NCI-H2107 treated with DMSO at 0.1 percent for 48 hours (cell line): ENCODE data around the gene SPTBN2.

Source experiments
- DNase-seq: peaks from one replicate; lab custom pipeline; 2025; ENCODE audit not compliant: unreplicated experiment; lab: John Stamatoyannopoulos, UW

Gene SPTBN2

DNA sequence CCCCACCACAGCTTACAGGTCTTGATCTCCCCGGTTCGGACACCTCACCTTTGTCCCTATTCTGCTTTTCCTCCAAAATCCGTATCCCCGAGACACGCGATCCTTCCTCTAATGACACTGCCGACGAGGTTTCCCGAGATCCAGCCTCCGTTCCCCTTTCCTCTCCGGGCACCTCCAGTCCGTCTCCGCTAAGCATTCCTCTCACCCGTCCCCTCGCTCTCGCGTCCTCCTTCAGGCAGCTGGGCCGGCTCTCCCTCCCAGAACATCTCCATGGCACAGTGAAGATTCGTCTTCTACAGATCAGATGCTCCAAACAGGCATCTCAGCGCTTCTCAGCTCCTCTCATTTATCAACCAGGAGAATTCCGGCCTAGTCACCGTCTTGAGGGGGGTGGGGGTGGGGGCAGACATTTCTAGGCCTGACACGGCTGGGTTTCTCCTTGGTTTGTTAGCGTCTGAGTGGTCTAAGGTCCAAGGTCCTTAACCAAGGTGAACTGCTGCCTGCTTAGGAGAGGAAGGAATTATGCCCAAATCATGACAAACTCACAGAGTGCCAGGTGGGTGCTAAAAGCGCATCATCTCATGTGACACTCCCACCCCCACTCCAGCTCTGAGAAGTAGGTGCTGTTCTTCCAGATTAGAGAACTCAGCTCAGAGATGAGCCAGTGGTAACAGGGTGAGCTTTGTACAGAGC lies at the start of gene SPTBN2:
Gene SPTBN2, minus strand, starts transcription at position 524 of the 693 bp plus-strand sequence. CDS start 7,976 bp downstream, outside the sequence.
- peak; percentile 43 for DNase-seq

DNA sequence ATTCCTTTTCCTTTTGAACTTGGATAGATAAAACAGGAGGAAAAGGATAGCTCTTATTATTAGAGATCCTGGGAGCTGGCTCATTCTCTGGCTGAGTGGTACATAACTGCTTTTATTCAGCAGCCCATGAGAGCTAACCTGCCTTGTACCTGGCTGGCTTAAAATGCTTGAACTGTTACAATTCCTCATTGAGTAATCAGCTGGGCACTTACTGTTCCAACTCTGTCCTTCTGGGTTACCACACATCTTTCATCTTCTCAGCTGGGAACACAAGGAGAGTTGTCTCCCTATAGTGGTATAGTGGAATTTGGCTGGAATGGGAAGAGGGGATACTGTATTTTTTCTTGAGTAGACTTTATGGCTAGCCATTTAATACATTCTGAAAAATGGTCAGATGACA lies 39.8 kb upstream of the SPTBN2 start:
- no peak for DNase-seq

GRCh38 chr11:66768088-66768521 lies 39.1 kb upstream of the SPTBN2 start:
- DNase-seq = no peak

DNA sequence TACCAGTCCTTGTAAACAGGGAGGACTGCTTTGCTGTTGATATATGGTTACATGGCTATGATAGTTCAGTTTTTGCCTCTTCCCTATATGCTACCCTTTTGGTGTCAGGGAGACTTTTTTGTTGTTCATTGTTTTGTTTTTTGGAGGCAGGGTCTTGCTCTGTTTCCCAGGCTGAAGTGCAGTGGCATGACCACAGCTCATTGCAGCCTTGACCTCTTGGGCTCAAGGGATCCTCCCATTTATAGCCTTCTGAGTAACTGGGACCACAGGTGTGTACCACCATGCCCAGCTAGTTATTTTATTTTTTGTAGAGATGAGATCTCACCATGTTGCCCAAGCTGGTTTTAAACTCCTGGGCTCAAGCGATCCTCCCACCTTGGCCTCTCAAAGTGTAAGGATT lies 38.6 kb upstream of the SPTBN2 start:
- no peak for DNase-seq

DNA sequence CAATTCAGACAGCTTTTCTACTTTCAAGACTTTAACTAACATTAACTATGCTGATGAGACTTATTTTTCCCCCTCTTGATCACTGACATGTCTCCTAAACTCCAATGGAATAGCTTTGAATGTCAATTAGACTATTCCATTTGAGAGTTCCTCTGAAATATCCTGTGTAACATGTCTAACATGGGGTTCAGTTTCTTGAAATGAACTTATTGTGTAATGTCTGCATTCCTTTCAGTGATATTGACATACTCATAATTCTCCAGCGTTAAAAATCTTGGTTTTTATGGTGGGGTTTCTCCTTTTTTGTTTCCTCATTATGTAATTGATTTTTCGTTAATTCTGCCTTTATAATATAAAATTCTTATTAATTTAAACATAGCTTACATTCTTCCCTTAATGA lies 37.7 kb upstream of the SPTBN2 start:
- DNase-seq = no peak

GRCh38 chr11:66762088-66762487 lies 33.1 kb upstream of the SPTBN2 start:
- no peak for DNase-seq

DNA sequence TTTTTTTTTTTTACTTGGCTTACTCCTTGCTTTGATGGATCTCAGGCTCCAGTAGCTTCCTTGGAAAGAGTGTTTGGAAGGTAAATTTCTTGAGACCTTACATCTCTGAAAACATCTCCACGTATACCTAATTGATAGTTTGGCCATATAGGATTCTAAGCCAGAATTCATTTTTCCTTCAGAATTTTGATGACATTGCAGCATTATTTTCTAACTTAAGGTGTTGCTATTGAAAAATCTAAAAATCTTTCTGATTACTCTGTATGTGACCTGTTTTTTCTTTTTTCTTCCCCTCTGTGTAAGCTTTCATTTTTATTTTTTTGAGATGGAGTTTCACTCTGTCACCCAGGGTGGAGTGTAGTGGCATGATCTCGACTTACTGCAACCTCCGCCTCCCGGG lies 23.1 kb upstream of the SPTBN2 start:
- DNase-seq = no peak

DNA sequence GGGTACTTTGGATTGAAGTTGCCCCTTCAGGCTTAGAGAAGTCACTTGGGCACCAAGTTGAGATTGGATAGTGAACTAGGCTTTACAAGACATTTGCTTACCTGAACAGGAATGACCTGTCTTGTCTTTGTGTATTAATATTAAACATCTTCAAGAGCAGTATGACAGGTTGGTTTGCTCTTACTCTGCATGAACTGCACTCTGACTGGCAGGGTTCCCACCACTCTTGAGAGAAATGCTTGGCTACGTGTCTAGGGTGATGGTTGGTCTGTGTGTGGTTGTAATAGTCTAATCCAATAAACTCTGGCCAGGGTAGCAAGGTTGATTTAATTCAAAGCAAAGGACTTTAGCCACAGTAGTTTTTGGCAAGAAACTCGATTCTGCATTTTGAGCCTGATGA lies 20.1 kb upstream of the SPTBN2 start:
- peak; percentile 50 for DNase-seq

DNA sequence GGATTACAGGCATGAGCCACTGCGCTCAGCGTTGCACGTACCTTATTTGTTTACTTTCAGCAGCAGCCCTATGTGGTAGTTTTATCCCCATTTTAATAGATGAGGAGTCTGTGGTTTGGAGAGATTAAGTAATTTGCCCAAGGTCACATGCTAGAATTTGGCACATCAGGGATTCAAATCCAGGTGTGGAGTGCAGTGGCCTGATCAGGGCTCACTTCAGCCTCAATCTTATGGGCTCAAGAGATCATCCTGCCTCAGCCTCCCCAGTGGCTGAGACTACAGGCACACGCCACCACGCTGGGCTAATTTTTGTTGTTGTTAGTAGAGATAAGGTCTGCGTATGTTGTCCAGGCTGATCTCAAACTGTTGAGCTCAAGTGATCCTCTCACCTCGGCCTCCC lies 18.5 kb upstream of the SPTBN2 start:
- no peak for DNase-seq

- peak; percentile 44 for DNase-seq
These were observed 16.6 kb upstream of the SPTBN2 start for GRCh38 chr11:66745356-66746235.

GRCh38 chr11:66744485-66745355 lies 15.7 kb upstream of the SPTBN2 start:
- DNase-seq = peak; percentile 66

- DNase-seq = no peak
These were observed 14.4 kb upstream of the SPTBN2 start for GRCh38 chr11:66743271-66743968.

- no peak for DNase-seq
These were observed 12.1 kb upstream of the SPTBN2 start for GRCh38 chr11:66741153-66741552.

GRCh38 chr11:66739983-66740382 lies 11.0 kb upstream of the SPTBN2 start:
- DNase-seq = no peak

GRCh38 chr11:66734215-66734614 lies 5.2 kb upstream of the SPTBN2 start:
- DNase-seq = no peak

GRCh38 chr11:66729447-66729846 lies 431 bp upstream of the SPTBN2 start:
- no peak for DNase-seq

DNA sequence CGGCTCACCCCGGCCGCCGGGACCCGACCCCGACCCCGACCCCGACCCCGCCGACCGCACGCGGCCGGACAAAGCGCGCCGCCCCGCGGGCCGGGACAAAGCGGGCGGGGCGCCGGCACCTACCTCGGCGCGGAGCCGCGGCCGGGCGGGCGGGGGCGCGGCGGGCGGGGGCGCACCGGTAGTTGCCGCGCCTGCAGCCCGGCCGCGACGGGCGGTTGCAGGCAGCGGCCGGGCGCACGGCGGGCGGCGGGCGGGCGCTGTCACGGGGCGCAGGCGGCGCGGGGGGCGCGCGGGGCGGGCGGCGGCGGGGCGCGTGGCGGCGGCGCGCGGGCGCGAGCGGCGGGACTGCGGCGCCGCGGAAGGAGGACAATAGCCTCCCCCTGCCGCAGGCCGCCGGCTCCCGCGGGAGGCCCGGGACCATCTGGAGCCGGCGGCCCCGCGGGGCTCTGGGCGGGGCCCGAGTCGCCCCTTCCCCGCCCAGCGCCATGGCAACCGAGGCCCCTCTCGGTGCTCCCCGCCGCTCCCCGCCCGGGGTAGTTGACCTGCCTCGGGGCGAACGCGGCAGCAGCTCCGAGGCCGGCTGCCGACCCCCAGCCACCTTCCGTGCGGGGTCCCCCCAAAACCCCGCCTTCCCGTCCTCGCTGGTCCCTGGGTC lies 851 bp downstream of the SPTBN2 start:
- DNase-seq = no peak

DNA sequence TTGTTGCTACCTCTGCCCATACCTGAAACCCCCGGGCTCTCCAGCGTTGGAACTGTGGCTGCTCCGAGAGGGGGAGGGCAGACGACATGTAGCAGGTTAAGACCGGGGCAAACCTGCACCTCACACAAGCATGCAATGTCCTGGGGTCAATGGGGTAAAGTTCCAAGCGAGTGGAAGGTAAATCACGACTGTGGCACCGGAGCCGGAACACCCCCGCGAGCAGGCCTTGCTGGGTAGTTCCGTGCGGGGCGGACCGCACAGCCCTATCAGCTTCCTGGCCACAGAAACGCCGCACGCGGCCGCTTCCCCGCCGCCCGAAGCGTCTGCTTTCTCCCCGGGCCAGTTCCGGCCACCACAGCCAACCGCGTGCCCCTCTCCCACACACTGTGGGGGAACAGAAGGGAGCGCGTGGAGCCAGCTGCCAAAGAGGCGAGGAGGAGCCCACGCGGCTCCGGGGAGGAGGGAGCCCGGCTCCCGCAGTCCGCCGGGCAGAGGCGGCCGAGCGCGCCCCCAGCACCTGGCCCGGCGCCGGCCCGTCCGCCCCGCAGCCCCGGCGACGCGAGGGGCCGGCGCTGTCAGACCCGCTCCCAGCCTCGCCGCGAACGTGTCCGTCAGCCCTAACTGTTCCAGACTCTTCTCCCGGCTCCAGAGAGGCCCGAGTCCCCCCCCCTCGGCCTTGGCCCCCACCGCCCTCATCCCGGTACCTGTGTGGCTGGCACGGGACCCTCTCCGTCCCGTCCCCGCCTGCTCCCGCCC lies 1.6 kb downstream of the SPTBN2 start:
- DNase-seq = no peak

- peak; percentile 71 for DNase-seq
These were observed 3.4 kb downstream of the SPTBN2 start for GRCh38 chr11:66725647-66726046.
